HUES64 (cell line): Measurements from ENCODE around the gene CIAO3.

Experiments used
- H3K27ac ChIP-seq: 2 replicates; pipeline ENCODE4 v1.7.0; 2013; ENCODE audit warnings: low read depth, low read length, inconsistent platforms
- H3K27me3 ChIP-seq: 2 replicates; pipeline ENCODE4 v1.6.1; 2013; ENCODE audit warnings: mild to moderate bottlenecking, low read length; ENCODE audit not compliant: insufficient read depth
- H3K36me3 ChIP-seq: 2 replicates; pipeline ENCODE4 v1.6.1; 2013; ENCODE audit warnings: mild to moderate bottlenecking, low read length; ENCODE audit not compliant: insufficient read depth
- H3K4me1 ChIP-seq: 2 replicates; pipeline ENCODE4 v1.6.1; 2013; ENCODE audit warnings: mild to moderate bottlenecking, low read length, moderate library complexity; ENCODE audit not compliant: insufficient read depth
- H3K4me3 ChIP-seq: 2 replicates; pipeline ENCODE4 v1.5.1; 2013; ENCODE audit warnings: mild to moderate bottlenecking, low read length, moderate library complexity
- H3K9ac ChIP-seq: 2 replicates; pipeline ENCODE4 v1.6.1; 2013; ENCODE audit warnings: mild to moderate bottlenecking, low read depth, low read length
- H3K9me3 ChIP-seq: 2 replicates; pipeline ENCODE4 v1.6.1; 2013; ENCODE audit warnings: low read depth, low read length; ENCODE audit not compliant: insufficient read depth
- WGBS: fragments of 150-250, 120-280 bp; methylation state at CpG from one replicate; pipeline ENCODE4 v1.1.7; 2013; ENCODE audit warnings: missing lambda C conversion rate; 5-methylcytosine and 5-hydroxymethylcytosine counted together

CIAO3 gene

GRCh38 chr16:741986-742629 lies 1.3 kb upstream of the CIAO3 start:
- Histone ChIP-seq H3K4me1 (0 out of 2 replicates have a peak, but pooled peaks cover 5% of the 10 kb centered on the region), H3K9me3 (no peaks in the 10 kb centered on the region), H3K36me3 (peaks cover 2% of the 10 kb centered on the region; the same call in 1 of the 2 replicates), H3K4me3 (no peak overlapping the region), H3K27ac (no peak overlapping the region), H3K9ac (no peak overlapping the region), H3K27me3 (no peaks in the 10 kb centered on the region)
- WGBS: 95% methylated on average over 15 of the region's 15 CpGs

DNA sequence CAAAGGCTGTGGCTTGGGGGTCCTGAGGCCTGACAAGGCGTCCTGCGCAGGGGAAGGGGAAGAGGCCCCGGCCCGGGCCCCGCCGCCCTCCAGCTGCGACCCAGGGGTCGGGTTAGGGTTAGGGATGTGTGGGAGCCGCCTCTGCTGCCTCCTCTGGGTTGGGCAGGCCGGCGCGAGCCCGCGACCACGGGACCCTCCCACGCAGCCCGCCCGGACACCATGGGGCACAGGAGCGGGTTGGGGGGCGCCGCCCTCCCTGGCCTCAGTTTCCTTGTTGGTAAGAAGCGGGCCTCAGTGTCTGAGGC lies 386 bp downstream of the CIAO3 start:
- H3K36me3 ChIP-seq: peaks cover 12% of the 10 kb centered on the region; the same call in 1 of the 2 replicates
- H3K27ac ChIP-seq: peak overlapping the region; percentile 60
- H3K9me3 ChIP-seq: no peaks in the 10 kb centered on the region
- 1% methylated on average over 22 of the region's 22 CpGs for WGBS
- peak overlapping the region; percentile 93 for H3K4me3 ChIP-seq
- H3K9ac ChIP-seq: peak overlapping the region; percentile 76
- H3K4me1 ChIP-seq: 0 out of 2 replicates have a peak, but pooled peaks cover 5% of the 10 kb centered on the region
- H3K27me3 ChIP-seq: no peaks in the 10 kb centered on the region

DNA sequence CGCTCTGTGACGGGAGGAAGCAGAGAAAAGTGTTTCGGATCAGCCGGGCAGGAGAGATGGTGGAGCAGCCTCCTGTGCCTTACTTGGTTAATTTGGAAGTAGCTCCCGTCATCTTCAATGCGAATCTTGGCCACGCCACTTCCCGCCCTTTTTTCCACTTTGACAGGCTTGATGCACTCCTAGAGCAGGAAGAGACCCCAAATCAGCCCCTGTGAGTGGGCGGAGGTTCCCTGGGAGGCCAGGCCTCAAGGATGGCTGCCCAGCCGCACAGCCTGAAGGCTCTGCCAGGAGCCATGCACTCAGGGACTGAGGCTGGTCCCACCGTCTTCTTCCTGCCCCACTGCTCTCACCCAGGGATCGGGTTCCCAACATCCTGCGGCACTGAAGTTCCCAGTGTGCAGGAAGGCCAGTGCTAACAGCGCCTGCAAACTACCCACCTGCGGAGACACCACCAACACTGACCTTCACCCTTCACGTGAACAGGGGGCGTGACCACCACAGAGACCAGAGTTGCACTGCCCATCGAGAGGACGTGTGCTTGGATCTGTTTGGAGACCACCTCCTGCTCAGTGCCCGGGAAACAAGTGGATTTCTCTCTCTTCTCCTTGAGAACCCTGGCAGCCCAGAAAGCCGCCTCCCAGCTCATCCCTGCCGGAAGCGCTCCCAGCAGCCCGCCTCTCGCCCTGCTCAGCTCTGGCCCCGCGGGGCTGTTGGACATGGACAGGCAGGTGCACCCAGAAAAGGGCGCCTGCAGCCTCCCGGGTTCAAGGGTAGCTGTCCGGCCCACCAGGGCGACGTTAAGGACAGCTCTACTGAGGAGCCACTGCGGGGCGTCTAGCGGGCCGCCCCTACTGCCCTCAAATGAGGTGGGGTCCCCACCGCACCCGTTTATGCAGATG lies 988 bp downstream of the CIAO3 start:
- 51% methylated on average over 38 of the region's 38 CpGs for WGBS
- Histone ChIP-seq H3K4me3 (peak overlapping the region; percentile 93), H3K27me3 (no peaks in the 10 kb centered on the region), H3K9ac (peak overlapping the region; percentile 76), H3K4me1 (0 out of 2 replicates have a peak, but pooled peaks cover 5% of the 10 kb centered on the region), H3K36me3 (peaks cover 12% of the 10 kb centered on the region; the same call in 1 of the 2 replicates), H3K27ac (no peak overlapping the region), H3K9me3 (no peaks in the 10 kb centered on the region)

DNA sequence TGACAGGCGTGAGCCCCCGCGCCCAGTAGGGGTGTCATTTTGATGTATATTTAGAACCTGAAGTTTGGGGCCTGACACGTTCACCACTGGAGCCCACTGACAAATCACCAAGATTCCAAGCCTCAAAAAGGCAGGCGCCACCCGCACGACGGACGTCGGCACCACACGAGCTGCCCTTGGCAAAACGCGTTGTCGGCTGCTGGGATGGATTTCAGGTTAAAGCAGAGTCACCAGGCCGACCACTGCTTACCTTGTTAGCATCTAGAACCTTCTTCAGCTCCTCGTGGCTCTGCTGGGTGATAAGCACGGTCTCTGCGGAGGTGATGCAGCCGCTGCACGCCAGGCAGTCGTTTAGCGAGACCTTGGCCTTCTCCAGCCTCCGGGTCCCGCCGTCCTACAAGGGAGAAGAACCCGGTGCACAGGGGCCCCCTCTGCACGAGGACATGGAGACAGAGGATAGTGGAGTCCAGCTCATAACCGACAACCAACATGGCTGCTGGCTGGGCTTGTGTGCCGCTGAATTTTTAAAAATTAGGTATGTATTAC lies 3.8 kb downstream of the CIAO3 start:
- Histone ChIP-seq H3K36me3 (peaks cover 25% of the 10 kb centered on the region), H3K9ac (peak overlapping the region; percentile 49; the same call in 1 of the 2 replicates), H3K4me1 (0 out of 2 replicates have a peak, but pooled peaks cover 5% of the 10 kb centered on the region), H3K9me3 (no peaks in the 10 kb centered on the region), H3K27ac (no peak overlapping the region), H3K27me3 (no peaks in the 10 kb centered on the region), H3K4me3 (no peak overlapping the region)
- 96% methylated on average over 29 of the region's 29 CpGs for WGBS

DNA sequence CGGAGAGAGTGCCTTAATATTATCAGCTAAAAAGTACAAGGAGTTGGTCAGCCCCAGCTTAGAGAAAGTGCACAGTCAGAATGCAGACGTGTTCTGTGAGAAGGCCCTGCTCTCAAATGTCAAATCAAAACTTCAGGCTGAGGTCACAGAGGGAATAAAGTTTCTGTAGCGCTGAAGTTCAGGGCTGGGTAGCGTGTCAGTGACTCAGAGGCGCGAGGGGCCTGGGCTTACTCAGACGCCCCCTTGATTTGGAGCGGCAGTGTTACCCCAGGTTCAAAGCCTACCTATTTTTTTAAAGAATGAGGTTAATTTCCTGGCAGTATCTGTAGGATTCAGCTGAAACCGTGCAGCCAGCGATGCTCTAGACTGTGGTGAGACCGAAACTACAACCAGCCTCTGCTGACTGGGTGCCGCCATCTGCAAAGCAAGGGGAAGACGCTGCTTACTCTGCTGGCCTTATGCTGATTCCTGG lies 4.8 kb downstream of the CIAO3 start:
- 0 out of 2 replicates have a peak, but pooled peaks cover 5% of the 10 kb centered on the region for H3K4me1 ChIP-seq

GRCh38 chr16:734981-735881 lies 5.6 kb downstream of the CIAO3 start:
- Histone ChIP-seq H3K27me3 (no peaks in the 10 kb centered on the region), H3K36me3 (peaks cover 27% of the 10 kb centered on the region), H3K4me1 (0 out of 2 replicates have a peak, but pooled peaks cover 5% of the 10 kb centered on the region), H3K9ac (no peak overlapping the region), H3K9me3 (no peaks in the 10 kb centered on the region), H3K4me3 (no peak overlapping the region), H3K27ac (no peak overlapping the region)
- WGBS: 96% methylated on average over 25 of the region's 25 CpGs

More for the DNA sequence above, 4.8 kb downstream of the CIAO3 start:
- H3K9me3 ChIP-seq: no peaks in the 10 kb centered on the region
- no peak overlapping the region for H3K9ac ChIP-seq
- 96% methylated on average over 13 of the region's 13 CpGs for WGBS
- no peak overlapping the region for H3K27ac ChIP-seq
- peaks cover 27% of the 10 kb centered on the region for H3K36me3 ChIP-seq
- H3K27me3 ChIP-seq: no peaks in the 10 kb centered on the region
- no peak overlapping the region for H3K4me3 ChIP-seq

DNA sequence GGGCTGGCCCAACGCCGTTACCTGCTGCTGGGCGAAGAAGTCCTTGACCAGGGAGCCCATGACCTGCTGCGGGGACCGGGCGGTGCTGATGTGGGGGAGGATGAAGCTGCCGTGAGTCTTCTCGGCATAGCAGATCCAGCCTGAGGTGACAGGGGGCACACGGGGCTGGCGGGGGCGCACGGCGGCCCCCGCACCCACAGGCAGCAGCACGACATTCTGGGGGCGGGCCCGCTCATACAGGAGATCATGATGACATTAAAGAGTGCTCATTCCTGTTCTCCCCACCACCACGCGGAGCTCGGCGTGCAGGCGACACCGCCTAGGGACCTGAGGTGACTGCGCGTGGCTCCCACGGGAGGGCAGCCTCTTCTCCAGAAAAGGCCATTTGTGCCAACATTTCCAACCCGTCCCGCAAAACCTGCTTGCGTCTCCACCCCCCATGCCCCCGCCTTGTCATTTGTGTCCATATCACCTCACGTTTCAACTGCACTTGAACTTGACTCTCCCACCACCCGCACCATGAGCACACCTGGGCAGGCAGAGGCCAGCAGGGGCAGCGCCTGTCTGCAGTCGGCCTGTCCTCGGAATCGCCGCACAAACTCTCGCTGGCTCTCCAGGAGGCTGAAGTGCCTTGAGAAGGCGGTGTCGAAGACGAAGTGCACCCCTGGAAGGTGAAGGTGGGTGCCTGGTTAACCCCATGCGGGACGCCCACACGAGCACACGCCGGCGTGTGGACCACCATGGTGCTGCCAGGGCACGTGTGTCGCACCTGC lies 6.4 kb downstream of the CIAO3 start:
- H3K9ac ChIP-seq: no peak overlapping the region
- no peaks in the 10 kb centered on the region for H3K27me3 ChIP-seq
- 0 out of 2 replicates have a peak, but pooled peaks cover 5% of the 10 kb centered on the region for H3K4me1 ChIP-seq
- WGBS: 94% methylated on average over 49 of the region's 49 CpGs
- peaks cover 27% of the 10 kb centered on the region for H3K36me3 ChIP-seq
- H3K27ac ChIP-seq: no peak overlapping the region
- H3K4me3 ChIP-seq: no peak overlapping the region
- H3K9me3 ChIP-seq: no peaks in the 10 kb centered on the region

- WGBS: 87% methylated on average over 34 of the region's 34 CpGs
- H3K9ac ChIP-seq: no peak overlapping the region
- no peak overlapping the region for H3K27ac ChIP-seq
- no peaks in the 10 kb centered on the region for H3K9me3 ChIP-seq
- no peak overlapping the region for H3K4me3 ChIP-seq
- no peaks in the 10 kb centered on the region for H3K27me3 ChIP-seq
- peaks cover 27% of the 10 kb centered on the region for H3K36me3 ChIP-seq
- 0 out of 2 replicates have a peak, but pooled peaks cover 5% of the 10 kb centered on the region for H3K4me1 ChIP-seq
Observed at GRCh38 chr16:733382-734207, 7.2 kb downstream of the CIAO3 start.

DNA sequence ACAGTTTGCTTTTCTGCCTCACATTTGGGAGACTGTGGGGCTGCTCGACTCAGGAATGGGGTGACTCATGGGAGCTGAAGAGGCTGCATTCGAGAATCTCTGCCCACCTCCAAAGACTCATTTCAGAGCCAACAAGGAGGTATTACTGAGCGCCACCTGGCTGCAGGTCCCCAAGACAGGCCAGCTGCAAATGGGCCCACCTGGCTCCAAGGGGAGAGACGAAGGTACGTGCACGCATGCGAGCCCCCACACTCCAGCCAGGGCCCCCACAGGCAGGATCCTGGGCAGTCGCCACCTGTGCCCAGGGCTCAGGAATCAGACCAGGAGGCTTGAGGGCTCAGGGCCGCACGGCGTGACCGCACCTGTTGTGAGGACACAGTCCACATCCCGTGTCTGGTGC lies 7.9 kb downstream of the CIAO3 start:
- Histone ChIP-seq H3K27me3 (no peaks in the 10 kb centered on the region), H3K4me1 (0 out of 2 replicates have a peak, but pooled peaks cover 5% of the 10 kb centered on the region), H3K9ac (no peak overlapping the region), H3K4me3 (no peak overlapping the region), H3K36me3 (peaks cover 27% of the 10 kb centered on the region), H3K9me3 (no peaks in the 10 kb centered on the region), H3K27ac (no peak overlapping the region)
- WGBS: 92% methylated on average over 13 of the region's 13 CpGs
